Measurements from ENCODE around the gene OLFML3.
"Not testable (repeated sequence)": the region's sequence is repeated elsewhere in the genome, so short reads cannot be mapped to it uniquely, and the experiment has no call there.

Gene OLFML3, protein sequence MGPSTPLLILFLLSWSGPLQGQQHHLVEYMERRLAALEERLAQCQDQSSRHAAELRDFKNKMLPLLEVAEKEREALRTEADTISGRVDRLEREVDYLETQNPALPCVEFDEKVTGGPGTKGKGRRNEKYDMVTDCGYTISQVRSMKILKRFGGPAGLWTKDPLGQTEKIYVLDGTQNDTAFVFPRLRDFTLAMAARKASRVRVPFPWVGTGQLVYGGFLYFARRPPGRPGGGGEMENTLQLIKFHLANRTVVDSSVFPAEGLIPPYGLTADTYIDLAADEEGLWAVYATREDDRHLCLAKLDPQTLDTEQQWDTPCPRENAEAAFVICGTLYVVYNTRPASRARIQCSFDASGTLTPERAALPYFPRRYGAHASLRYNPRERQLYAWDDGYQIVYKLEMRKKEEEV

DNA sequence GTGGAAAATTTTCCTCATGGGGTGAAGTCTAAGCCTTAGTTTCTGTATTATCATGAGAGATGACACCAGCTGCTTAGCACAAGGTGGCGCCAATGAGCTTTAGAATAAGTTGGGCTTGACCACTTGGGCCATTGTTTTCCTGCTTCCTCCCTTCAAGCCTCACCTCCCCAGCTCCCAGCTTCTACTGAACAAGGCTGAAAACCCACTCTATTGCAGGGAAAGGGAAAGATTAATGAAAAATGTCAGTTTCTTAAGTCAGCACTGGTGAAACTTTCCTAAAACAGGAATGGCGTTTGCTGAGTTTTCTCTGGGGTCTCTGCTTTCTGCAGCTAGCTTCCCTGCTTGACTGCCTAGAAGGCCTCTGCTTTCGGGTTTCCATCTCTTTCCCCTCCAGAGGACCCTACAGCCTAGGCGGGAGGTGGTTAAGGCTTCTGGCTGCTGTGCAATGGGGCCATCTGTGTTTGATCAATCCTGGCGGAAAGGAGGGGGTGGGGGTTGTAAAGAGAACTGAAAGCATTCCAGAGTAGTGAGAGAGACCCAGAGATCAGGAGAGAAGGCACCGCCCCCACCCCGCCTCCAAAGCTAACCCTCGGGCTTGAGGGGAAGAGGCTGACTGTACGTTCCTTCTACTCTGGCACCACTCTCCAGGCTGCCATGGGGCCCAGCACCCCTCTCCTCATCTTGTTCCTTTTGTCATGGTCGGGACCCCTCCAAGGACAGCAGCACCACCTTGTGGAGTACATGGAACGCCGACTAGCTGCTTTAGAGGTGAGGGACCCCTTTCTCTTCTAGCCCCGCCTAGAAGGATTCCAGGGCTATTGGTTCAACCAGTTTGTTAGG is at the start of gene OLFML3:
TSS of gene OLFML3 (plus strand) at position 612 of the 840 bp plus-strand sequence. CDS start at position 655, 43 bp downstream.
- DNase-seq (ENCODE audit: low spot score): peak; percentile 73

DNA sequence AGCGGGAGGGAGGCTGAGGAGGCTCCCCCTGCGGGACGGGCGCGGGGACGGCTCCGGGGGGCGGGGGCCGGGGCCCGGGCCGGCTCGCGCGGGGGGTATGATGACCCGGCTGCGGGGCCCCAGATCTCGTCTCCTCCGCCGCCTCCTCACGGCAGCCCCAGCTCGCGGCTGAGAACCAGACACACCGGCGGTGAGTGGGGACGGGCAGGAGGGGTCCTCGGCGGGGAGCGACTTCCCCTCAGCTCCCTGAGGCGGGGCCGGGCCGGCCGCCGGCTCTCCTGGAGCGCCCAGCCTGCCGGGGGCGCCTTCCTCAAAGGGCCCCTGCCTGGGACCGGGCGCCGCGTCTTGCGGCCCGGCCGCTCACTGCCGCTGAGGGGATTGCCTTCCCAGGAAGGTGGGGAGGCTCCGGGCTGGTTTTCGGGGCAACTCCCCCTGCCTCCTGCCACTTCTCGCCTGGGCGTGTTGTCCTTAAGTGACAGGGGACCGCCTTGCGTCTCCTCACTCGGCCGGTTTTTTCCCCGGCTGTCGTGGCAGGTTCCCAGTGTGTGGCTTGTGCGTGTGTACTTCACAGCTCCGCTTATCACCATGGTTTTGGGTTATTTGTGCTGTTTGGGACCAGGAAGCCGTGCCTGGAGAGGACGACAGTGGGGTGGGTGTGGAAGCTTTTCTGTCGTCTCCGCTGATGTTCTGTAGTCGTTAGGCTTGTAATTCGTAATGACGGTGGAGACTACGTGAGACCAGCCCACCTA is 49.4 kb upstream of the OLFML3 start:
- DNase-seq (ENCODE audit: low spot score): no peak

DNA sequence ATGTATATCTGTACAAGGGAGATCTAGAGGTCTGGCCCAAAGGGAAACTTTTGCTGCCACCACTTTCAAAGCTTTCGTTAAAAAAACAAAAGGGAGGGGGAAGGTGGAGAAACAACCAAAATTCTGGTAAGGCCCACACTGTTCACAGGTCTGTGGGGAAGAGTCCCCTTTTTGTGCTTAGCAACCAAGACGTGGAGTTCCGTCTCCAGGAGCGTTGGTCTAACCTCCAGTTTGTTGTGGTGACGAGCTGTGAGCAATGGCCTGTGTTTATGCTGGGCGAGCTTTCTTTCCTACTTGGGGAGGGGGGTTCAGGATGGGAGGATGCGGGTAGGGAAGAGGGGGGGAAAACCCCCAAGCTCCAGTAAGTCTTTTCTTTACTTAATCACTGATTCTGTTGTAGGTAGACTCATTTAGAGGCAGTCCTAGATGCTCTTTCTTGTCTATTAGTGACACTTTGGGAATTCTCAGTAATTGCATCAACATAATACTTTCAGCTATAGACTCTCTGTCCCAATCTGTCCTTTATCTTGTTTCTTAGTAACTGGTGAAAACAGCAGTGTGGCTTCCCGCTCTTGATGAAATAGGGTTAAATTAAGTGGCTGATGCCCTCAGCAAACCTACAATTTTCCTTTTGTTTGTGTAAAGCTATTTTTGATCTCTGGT is 48.6 kb upstream of the OLFML3 start:
- peak; percentile 29 for DNase-seq (ENCODE audit: low spot score)

DNA sequence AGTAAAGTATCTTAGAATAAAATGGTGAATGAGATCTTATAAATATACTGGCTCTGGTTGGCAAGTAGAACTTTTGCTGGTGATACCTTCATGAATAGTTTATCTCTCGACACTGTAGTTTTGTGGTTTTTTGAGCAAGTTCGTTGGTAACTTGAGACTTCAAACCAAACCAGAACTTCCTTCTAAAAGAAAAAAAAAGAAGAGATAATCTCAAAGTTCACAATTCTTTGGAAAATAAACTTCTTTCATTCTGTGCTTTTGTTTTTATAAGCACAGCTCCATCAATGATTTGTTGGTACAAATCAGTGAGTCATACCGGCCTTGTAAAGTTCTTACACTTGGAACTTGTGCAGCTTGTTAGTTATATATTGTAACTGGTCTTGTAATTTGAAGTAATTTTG is 47.8 kb upstream of the OLFML3 start:
- no peak for DNase-seq (ENCODE audit: low spot score)

DNA sequence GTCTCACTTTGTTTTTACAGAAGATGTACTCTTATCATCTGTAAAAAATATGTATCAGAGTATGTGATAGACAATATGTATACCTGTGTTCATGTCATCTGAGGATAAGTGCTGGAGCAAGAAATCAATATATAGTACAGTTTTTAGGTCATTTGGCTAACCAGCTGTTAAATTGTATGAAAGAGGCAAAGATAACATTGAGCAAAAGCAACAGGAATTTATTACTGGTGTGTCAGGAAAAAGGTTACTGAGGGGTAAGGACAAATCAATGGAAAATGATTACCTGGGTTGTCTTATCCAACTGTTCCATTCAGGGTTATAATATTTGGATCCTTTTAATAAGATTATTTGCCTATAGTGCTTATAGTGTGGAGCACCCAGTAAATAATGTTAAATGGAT is 45.3 kb upstream of the OLFML3 start:
- no peak for DNase-seq (ENCODE audit: low spot score)

DNA sequence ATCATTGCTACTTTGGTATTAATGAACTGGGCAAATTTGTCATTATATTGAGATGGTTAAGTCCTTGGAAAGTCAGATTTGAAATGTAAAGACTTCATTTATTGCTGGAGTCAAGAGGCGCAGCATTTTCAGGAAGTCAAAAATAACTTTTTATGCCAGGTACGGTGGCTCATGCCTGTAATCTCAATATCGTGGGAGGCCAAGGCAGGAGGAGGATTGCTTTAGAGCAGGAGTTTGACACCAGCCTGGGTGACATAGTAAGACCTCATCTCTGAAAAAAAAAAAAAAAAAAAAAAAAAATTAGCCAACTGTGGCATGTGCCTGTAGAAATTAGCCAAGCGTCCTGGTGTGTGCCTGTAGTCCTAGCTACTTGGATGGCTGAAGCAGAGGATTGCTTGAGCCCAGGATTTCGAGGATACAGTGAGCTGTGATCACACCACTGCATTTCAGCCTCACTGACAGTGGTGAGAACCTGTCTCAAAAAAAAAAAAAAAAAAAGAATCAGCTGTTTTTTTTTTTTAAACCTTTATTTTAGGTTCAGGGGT is 44.7 kb upstream of the OLFML3 start:
- no peak for DNase-seq (ENCODE audit: low spot score)

DNA sequence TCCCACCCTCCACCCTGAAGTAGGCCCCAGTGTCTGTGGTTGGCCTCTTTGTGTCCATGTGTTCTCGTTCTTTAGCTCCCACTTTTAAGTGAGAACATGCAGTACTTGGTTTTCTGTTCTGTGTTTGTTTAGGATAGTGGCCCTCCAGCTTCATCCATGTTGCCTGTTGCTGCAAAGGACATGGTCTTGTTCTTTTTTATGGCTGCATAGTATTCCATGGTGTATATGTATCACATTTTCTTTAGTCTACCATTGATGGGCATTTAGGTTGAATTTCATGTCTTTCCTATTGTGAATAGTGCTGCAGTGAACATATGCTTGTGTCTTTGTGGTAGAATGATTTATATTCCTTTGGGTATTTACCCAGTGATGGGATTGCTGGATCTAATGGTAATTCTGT is 44.1 kb upstream of the OLFML3 start:
- DNase-seq (ENCODE audit: low spot score): no peak

DNA sequence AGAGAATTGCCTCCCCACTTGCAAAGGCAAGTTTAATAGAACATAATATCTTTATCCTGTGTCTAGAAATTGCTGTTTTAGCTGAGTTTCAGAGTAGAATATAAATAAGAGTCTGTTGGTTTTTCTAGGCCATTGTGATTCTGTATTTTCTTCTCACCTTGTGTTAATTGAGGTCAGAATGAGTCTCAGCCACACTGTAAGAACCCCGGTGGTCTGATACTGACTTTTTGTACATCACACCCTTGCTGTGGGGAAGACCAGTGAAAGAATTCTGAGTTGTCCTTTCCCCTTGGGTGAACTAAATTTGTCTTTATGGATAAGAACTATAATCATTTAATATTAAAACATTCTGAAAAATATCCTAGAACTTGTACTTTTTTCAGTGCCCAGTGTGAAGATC is 43.3 kb upstream of the OLFML3 start:
- DNase-seq (ENCODE audit: low spot score): no peak

DNA sequence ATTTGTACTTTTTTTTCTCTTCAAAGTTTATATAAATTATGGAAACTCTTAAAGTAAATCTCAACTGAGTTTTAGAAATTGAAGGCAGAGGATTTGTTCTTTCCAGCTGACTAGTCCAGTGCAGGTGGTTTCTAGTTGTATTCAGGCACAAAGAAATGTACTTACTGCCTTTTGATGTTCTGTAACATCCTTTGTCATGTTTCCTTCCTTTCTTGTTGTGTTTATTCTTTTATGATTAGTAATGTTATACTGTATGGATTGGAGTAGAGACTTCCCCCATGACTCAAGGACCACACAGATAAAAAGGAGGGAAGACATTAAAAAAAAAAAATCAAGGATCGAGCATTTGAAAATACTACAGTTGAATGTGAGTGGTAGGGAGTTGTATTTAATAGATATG is 42.1 kb upstream of the OLFML3 start:
- DNase-seq (ENCODE audit: low spot score): no peak

DNA sequence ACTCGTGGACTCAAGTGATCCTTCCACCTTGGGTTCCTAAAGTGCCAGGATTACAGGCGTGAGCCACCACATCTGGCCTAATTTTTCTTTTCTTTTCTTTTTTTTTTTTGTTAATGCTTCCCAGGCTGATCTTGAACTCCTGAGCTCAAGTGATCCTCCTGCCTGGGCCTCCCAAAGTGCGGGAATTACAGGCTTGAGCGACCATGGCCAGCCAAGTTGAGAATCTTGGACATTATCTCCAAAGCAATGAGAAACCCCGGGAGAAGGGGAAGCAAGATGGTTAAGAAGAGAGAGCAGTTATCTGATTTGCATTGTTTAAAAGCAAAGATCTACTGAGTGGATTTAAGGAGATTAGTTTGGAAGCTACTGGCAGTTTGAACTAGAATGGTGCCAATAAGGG is 41.1 kb upstream of the OLFML3 start:
- no peak for DNase-seq (ENCODE audit: low spot score)

DNA sequence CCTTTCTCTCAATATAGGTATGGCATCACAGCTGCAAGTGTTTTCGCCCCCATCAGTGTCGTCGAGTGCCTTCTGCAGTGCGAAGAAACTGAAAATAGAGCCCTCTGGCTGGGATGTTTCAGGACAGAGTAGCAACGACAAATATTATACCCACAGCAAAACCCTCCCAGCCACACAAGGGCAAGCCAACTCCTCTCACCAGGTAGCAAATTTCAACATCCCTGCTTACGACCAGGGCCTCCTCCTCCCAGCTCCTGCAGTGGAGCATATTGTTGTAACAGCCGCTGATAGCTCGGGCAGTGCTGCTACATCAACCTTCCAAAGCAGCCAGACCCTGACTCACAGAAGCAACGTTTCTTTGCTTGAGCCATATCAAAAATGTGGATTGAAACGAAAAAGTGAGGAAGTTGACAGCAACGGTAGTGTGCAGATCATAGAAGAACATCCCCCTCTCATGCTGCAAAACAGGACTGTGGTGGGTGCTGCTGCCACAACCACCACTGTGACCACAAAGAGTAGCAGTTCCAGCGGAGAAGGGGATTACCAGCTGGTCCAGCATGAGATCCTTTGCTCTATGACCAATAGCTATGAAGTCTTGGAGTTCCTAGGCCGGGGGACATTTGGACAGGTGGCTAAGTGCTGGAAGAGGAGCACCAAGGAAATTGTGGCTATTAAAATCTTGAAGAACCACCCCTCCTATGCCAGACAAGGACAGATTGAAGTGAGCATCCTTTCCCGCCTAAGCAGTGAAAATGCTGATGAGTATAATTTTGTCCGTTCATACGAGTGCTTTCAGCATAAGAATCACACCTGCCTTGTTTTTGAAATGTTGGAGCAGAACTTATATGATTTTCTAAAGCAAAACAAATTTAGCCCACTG is 38.7 kb upstream of the OLFML3 start:
- DNase-seq (ENCODE audit: low spot score): no peak

DNA sequence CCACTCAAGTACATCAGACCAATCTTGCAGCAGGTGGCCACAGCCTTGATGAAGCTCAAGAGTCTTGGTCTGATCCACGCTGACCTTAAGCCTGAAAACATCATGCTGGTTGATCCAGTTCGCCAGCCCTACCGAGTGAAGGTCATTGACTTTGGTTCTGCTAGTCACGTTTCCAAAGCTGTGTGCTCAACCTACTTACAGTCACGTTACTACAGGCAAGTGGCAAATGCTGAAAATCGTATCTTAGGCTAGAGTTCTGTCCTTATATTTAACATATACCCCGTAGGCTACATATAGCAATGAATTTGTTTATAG is 38.1 kb upstream of the OLFML3 start:
- no peak for DNase-seq (ENCODE audit: low spot score)

DNA sequence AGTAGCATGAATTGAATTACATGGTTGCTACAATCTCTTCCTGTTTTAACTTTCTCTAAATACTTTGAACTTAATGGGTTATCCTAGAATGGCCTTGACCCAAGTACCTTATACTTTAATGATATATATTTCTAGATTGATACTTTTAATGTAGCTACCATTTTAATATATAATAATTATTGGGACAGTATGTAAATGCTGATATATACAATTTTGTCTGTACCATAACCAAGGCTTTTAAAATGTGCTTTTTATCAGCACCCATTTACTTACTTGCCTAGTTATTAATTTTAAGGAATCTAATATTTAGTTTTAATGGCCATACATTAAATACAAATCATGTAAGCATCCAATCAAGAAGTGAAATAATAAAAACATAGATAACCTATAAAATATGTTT is 36.7 kb upstream of the OLFML3 start:
- no peak for DNase-seq (ENCODE audit: low spot score)

DNA sequence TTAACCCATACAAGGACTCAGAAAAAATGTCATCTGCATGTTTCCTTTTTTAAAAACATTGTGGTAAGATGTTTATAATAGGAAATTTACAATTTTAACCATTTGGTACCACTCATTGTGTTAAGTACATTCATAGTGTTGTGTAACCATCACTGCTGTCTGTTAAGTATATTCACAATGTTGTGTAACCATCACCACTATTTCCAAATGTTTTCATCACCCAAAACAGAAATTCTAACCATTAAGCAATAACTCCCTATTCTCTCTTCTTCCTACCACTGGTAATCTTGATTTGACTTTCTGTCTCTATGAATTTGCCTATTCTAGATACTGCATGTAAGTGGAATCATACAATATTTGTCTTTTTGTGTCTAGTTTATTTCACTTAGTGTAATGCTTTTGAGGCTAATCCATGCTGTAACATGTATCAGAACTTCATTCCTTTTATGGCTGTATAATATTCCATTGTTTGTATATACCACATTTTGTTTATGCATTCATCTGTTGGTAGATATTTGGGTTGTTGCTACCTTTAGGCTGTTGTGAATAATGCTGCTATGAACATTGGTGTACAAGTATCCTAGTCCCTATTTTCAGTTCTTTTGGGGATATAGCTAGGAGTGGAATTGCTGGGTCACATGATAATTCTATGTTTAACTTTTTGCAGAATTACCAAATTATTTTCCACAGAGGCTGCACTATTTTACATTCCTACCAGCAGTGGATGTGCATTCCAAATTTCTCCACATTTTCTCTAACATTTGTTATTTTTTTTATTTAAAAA is 36.1 kb upstream of the OLFML3 start:
- no peak for DNase-seq (ENCODE audit: low spot score)

DNA sequence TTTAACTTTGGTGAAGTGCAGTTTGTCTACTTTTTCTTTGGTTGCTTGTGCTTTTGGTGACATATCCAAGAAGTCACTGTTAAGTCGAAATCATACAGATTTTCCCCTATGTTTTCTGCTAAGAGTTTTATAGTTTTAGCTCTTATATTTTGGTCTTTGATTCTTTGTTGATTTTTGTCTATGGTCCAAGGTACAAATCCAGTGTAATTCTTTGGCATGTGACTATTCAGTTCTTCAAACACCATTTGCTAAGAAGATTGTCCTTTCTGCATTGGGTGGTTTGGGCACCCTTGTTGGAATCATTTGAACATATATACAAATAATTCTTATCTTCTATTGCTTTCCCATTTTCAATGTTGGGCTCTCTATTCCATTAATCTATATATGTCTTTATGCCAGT is 33.9 kb upstream of the OLFML3 start:
- DNase-seq (ENCODE audit: low spot score): no peak

DNA sequence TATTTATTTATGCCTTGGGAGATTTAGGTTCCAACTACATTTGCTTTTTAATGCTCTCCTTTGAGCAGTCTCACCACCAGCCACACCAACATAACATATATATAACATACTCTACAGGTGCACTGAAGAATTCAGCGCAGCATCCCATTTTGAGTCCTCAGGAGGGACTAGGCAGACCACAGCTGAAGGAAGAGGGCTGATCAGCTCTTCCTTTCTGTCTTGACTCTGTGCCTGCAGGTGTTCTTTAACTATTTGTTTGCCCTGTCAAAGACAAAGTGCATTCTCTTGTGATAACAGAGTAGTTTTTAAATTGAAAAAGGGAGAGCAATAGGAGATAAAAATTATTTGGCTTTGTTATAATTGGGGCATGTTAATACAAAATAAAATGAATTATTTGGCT is 33.2 kb upstream of the OLFML3 start:
- DNase-seq (ENCODE audit: low spot score): peak; percentile 14

DNA sequence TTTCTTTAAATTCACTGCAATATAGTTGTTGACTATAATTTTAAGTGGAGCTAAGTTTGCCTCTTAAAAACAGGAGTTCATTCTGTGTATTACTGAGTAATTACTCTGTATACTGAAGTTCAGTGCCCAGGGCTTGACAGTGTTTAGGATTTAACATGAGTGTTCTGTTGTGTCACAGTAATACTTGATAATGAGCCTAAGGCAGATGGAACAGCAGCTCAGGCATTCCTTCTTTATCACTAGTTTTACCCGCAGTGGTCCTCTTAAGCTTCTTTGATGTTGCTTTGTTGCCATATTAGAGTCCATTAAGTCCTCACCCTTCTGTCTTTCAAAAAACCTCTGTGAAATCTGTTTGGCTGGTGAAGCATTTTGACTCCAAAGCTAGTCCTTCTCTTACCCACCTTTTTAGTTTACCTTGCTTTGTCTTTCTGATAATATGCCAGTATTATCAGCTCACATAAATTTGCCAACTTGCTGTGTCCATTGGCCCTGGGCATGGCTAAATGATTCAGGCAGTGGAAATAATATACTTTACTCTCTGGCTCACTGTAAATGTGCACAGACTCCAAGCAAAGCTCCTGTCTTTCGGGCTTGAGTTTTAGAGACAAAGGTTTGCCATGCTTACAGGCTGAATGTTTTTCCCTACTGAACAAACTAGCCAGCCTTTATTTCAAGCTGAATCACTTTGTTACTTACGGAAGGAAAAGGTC is 32.4 kb upstream of the OLFML3 start:
- no peak for DNase-seq (ENCODE audit: low spot score)

DNA sequence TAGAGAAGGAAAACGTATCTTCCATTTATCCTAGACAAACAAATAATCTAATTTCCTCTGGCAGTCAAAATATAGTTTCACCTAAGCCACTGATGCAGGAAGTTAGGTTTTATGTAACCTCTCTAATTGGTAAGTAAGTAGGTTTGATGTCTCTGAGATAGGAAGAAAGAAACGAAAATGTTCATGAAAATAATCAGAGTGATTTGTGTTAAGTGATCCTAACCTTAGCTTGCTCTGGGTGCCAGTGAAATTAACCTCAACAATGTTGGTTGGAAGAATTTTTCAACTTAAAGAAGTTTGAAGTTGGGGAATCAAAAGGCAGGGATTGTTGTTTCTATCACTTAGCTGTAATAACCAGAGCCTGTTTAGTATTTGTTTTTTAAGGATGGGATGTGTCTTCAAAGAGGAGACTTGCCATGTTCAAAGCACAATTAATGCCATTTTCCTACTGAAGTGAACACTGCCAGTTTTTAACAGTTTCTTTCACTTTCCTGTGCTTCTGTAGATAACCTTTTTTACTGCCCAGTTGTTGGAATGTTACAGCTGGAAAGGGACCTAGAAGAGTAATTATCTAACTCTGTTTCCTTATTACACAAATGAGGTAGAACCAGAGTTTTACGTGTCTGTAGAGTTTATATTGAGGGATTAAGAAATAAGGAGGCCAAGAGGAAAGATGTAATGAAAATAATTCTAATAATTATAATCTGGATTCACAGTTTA is 31.7 kb upstream of the OLFML3 start:
- DNase-seq (ENCODE audit: low spot score): no peak

DNA sequence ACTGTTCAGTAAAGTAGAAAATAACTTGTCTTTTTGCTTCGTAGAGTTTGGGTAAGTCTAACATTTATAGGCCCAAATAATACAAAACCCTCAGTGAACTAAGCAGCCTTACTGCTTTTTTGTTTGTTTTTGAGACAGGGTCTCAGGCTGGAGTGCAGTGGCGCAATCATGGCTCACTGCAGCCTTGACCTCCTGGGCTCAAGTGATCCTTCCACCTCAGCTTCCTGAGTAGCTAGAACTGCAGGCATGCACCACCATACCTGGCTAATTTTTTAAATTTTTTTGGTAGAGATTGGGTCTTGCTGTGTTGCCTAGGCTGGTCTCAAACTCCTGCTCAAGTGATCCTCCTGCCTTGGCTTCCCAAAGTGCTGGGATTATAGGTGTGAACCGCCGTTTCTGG is 31.1 kb upstream of the OLFML3 start:
- not testable (repeated sequence) for DNase-seq (ENCODE audit: low spot score)

Data from iPS-NIHi11 (cell line).